ENCODE measurements around the gene DAGLB.
"Not testable (repeated sequence)": the region's sequence is repeated elsewhere in the genome, so short reads cannot be mapped to it uniquely, and the experiment has no call there.

Gene DAGLB

DNA sequence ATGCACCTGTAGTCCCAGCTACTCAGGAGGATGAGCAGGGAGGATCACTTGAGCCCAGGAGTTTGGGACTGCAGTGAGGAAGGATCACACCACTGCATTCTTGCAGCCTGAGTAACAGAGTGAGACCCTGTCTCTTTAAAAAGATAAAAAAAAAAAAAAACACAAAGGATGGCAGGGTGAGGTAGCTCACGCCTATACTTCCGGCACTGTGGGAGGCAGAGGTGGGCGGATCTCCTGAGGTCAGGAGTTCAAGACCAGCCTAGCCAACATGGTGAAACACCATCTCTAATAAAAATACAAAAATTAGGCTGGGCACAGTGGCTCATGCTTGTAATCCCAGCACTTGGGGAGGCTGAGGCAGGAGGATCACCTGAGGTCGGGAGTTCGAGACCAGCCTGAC, 15.9 kb upstream of the DAGLB start:
- not testable (repeated sequence) for H3K4me1 ChIP-seq (ENCODE audit: control insufficient read depth, insufficient read depth, low read length); H3K27ac ChIP-seq (ENCODE audit: low read length); H3K27me3 ChIP-seq (ENCODE audit: control insufficient read depth, insufficient read depth, low read length); H3K9me3 ChIP-seq (ENCODE audit: control insufficient read depth, insufficient read depth, low read length); H3K4me3 ChIP-seq (ENCODE audit: low read length); DNase-seq (ENCODE audit: low read depth, low spot score)
- no CpG with 5 or more reads among the region's 5 CpGs for WGBS (ENCODE audit: insufficient coverage, insufficient read length)
- peaks cover 20% of the 10 kb centered on the region; the same call in 1 of the 2 replicates for H3K36me3 ChIP-seq (ENCODE audit: control insufficient read depth, insufficient read depth, low read length)

DNA sequence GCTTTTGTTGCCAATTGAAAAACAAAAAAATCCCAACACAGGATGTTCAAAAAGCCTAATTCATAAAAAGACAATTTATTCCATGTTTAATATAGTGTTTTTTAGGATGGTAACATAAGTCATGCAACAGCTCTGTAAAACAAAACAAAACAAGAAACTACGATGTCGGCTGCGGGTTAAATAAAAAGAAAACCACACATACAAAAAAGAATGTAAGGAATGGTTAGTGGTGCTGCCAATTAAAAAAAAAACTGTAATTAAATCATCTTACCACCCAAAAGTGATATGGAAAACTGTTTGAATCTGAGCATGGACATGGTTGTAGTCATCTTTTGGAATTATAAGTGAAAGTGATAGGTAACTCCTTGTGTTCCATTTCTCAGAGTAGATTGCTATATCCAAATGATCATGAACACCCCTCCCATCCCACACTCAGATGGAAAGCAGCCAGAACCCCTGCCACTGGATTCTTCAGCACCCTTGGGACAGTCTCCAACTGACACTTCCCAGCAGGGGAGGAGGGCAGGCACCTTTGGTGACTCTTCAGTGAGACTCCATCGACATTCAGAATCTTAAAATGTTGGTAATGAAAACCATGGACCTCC, 14.3 kb upstream of the DAGLB start:
- H3K4me3 ChIP-seq (ENCODE audit: low read length): no peak overlapping the region
- H3K27me3 ChIP-seq (ENCODE audit: control insufficient read depth, insufficient read depth, low read length): no peaks in the 10 kb centered on the region
- peaks cover 16% of the 10 kb centered on the region; the same call in 1 of the 2 replicates for H3K36me3 ChIP-seq (ENCODE audit: control insufficient read depth, insufficient read depth, low read length)
- no CpG with 5 or more reads among the region's 4 CpGs for WGBS (ENCODE audit: insufficient coverage, insufficient read length)
- no peaks in the 10 kb centered on the region for H3K4me1 ChIP-seq (ENCODE audit: control insufficient read depth, insufficient read depth, low read length)
- DNase-seq (ENCODE audit: low read depth, low spot score): no peak
- H3K27ac ChIP-seq (ENCODE audit: low read length): no peak overlapping the region
- no peaks in the 10 kb centered on the region; the same call in 1 of the 2 replicates for H3K9me3 ChIP-seq (ENCODE audit: control insufficient read depth, insufficient read depth, low read length)

DNA sequence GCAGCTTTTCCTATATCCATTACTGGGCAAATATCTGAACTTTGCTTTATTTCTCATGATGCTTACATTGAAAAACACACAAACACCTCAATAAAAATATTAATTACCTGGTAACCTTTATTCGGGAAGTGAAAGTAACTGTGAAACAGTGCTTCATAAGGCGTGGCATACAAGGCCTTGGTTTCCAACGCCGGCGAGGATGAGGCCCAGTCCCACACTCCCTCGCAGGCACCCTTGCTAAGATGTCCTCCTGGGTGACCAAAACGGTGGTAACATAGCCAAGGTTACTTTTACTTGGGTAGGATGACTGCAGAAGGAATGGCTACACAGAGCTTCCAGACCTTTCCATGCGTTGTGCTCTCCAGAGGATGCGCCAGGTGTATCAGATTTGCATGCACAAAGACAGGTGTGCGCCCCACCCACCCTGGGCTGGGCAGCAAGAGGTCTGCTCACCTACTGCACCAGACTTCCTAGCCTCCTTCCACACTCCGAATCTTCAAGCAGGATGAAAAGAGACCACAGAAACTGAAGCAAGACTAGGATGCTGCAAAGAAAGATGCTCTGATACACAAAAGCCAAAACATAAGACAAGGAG, 13.3 kb upstream of the DAGLB start:
- Histone ChIP-seq H3K27me3 (ENCODE audit: control insufficient read depth, insufficient read depth, low read length) (no peaks in the 10 kb centered on the region), H3K36me3 (ENCODE audit: control insufficient read depth, insufficient read depth, low read length) (peaks cover 11% of the 10 kb centered on the region; the same call in 1 of the 2 replicates), H3K4me3 (ENCODE audit: low read length) (no peak overlapping the region), H3K4me1 (ENCODE audit: control insufficient read depth, insufficient read depth, low read length) (no peaks in the 10 kb centered on the region), H3K27ac (ENCODE audit: low read length) (no peak overlapping the region), H3K9me3 (ENCODE audit: control insufficient read depth, insufficient read depth, low read length) (no peaks in the 10 kb centered on the region)
- no peak for DNase-seq (ENCODE audit: low read depth, low spot score)
- WGBS (ENCODE audit: insufficient coverage, insufficient read length): no CpG with 5 or more reads among the region's 11 CpGs

DNA sequence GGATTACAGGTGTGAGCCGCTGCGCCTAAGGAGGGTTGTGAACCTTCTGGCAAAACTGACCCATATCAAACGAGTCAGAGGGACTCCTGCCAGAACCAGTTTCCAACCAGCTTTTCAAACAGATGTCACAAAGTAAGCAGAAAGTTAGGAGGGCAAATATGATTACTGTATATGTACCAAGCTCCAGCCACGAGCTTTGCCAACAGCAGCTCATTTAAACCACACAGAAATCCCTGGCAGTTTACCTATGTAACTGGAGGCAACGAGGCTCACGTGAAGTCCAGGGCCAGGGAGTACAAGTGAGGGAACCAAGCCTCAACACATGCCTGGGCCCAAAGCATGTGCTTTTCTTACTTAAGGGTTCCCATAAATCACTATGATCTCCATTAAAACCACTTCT, 12.5 kb upstream of the DAGLB start:
- no peak overlapping the region for H3K27ac ChIP-seq (ENCODE audit: low read length)
- no peaks in the 10 kb centered on the region for H3K27me3 ChIP-seq (ENCODE audit: control insufficient read depth, insufficient read depth, low read length)
- no peaks in the 10 kb centered on the region for H3K9me3 ChIP-seq (ENCODE audit: control insufficient read depth, insufficient read depth, low read length)
- H3K36me3 ChIP-seq (ENCODE audit: control insufficient read depth, insufficient read depth, low read length): peaks cover 7% of the 10 kb centered on the region; the same call in 1 of the 2 replicates
- H3K4me1 ChIP-seq (ENCODE audit: control insufficient read depth, insufficient read depth, low read length): no peaks in the 10 kb centered on the region
- no peak for DNase-seq (ENCODE audit: low read depth, low spot score)
- WGBS (ENCODE audit: insufficient coverage, insufficient read length): no CpG with 5 or more reads among the region's 6 CpGs
- H3K4me3 ChIP-seq (ENCODE audit: low read length): no peak overlapping the region

DNA sequence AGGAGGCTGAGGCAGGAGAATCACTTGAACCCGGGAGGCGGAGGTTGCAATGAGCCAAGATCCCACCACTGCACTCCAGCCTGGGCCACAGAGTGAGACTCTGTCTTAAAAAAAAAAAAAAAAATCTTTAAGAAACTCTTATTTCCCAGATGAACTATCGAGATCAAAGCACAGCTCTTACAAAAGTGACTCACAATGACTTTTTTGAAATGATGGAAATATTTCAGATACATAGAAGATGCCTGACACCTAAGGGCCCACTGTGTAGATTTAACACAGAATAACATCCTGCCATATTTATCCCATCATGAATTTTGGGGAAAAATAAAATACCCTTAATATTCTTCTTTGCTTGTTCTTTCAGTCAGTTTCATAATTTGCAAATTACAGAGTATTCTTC, 10.9 kb upstream of the DAGLB start:
- not testable (repeated sequence) for H3K36me3 ChIP-seq (ENCODE audit: control insufficient read depth, insufficient read depth, low read length); H3K4me3 ChIP-seq (ENCODE audit: low read length); H3K9me3 ChIP-seq (ENCODE audit: control insufficient read depth, insufficient read depth, low read length); H3K27me3 ChIP-seq (ENCODE audit: control insufficient read depth, insufficient read depth, low read length); H3K4me1 ChIP-seq (ENCODE audit: control insufficient read depth, insufficient read depth, low read length); DNase-seq (ENCODE audit: low read depth, low spot score); H3K27ac ChIP-seq (ENCODE audit: low read length)
- WGBS (ENCODE audit: insufficient coverage, insufficient read length): no CpG with 5 or more reads among the region's 3 CpGs

DNA sequence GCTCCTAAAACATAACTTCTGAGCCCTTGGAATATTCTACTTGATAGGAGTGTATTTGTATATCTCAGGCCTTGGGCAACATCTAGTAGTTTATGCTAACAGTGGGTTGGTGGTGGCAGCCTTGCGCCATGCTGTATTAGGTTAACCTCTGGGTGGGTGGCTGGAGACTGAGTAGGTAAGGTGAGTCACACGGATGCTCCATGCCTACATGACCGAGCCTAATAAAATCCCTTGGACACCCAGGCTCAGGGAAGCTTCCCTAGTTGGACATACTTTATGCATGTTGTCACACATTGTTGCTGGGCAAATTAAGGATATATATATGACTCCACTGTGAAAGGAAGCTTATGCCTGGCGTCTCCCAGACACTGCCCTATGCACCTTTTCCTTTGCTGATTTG, 6.0 kb upstream of the DAGLB start:
- H3K36me3 ChIP-seq (ENCODE audit: control insufficient read depth, insufficient read depth, low read length): no peaks in the 10 kb centered on the region
- no peak for DNase-seq (ENCODE audit: low read depth, low spot score)
- no peaks in the 10 kb centered on the region for H3K9me3 ChIP-seq (ENCODE audit: control insufficient read depth, insufficient read depth, low read length)
- no peaks in the 10 kb centered on the region for H3K4me1 ChIP-seq (ENCODE audit: control insufficient read depth, insufficient read depth, low read length)
- H3K4me3 ChIP-seq (ENCODE audit: low read length): no peak overlapping the region
- no peaks in the 10 kb centered on the region for H3K27me3 ChIP-seq (ENCODE audit: control insufficient read depth, insufficient read depth, low read length)
- no peak overlapping the region for H3K27ac ChIP-seq (ENCODE audit: low read length)
- no CpG with 5 or more reads among the region's 4 CpGs for WGBS (ENCODE audit: insufficient coverage, insufficient read length)

DNA sequence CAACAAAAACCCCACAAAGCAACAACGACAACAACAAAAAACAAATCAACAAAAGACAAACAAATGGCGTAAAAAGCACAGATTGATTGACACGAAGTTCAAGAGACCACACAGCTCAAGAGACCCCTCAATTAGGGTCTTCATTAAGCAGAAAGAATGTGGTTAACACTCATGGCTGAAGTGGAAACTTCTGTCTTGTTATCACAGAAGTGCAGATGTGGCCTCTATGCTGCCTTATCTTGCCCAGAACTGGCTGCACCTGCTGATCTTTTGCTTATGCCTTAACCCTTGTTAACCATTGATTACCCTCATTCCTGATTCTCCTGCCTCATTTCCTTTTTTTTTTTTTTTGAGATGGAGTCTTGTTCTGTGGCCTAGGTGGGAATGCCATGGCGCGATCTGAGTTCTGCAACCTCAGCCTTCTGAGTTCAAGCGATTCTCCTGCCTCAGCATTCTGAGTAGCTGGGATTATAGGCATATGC, 3.5 kb upstream of the DAGLB start:
- 100% methylated on average over 1 of the region's 6 CpGs for WGBS (ENCODE audit: insufficient coverage, insufficient read length)
- no peak overlapping the region for H3K27ac ChIP-seq (ENCODE audit: low read length)

DNA sequence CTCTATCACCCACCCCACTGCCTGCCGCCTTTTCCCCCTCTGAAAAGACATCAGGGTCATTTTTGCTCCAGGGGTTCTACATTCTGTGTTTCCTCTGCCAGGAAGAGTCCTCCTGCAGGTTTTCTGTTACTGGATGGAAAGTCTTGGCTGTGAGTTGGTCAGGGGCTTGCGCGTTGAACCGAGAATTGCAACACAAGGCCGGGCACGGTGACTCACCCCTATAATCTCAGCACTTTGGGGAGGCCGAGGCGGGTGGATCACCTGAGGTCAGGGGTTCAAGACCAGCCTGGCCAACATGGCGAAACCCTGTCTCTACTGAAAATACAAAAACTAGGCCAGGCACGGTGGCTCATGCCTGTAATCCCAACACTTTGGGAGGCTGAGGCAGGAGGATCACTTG, 2.8 kb upstream of the DAGLB start:
- not testable (repeated sequence) for H3K4me1 ChIP-seq (ENCODE audit: control insufficient read depth, insufficient read depth, low read length); H3K36me3 ChIP-seq (ENCODE audit: control insufficient read depth, insufficient read depth, low read length); DNase-seq (ENCODE audit: low read depth, low spot score); H3K4me3 ChIP-seq (ENCODE audit: low read length); H3K27me3 ChIP-seq (ENCODE audit: control insufficient read depth, insufficient read depth, low read length); H3K9me3 ChIP-seq (ENCODE audit: control insufficient read depth, insufficient read depth, low read length); H3K27ac ChIP-seq (ENCODE audit: low read length)
- no CpG with 5 or more reads among the region's 10 CpGs for WGBS (ENCODE audit: insufficient coverage, insufficient read length)

More for the DNA sequence above, 3.5 kb upstream of the DAGLB start:
- no peaks in the 10 kb centered on the region for H3K27me3 ChIP-seq (ENCODE audit: control insufficient read depth, insufficient read depth, low read length)
- DNase-seq (ENCODE audit: low read depth, low spot score): no peak
- peaks cover 2% of the 10 kb centered on the region; the same call in 1 of the 2 replicates for H3K4me1 ChIP-seq (ENCODE audit: control insufficient read depth, insufficient read depth, low read length)
- H3K36me3 ChIP-seq (ENCODE audit: control insufficient read depth, insufficient read depth, low read length): no peaks in the 10 kb centered on the region
- no peak overlapping the region for H3K4me3 ChIP-seq (ENCODE audit: low read length)
- no peaks in the 10 kb centered on the region for H3K9me3 ChIP-seq (ENCODE audit: control insufficient read depth, insufficient read depth, low read length)

DNA sequence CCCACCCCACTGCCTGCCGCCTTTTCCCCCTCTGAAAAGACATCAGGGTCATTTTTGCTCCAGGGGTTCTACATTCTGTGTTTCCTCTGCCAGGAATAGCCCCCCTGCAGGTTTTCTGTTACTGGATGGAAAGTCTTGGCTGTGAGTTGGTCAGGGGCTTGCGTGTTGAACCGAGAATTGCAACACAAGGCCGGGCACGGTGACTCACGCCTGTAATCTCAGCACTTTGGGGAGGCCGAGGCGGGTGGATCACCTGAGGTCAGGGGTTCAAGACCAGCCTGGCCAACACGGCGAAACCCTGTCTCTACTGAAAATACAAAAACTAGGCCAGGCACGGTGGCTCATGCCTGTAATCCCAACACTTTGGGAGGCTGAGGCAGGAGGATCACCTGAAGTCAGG, 2.1 kb upstream of the DAGLB start:
- no CpG with 5 or more reads among the region's 11 CpGs for WGBS (ENCODE audit: insufficient coverage, insufficient read length)
- not testable (repeated sequence) for H3K27ac ChIP-seq (ENCODE audit: low read length); H3K4me1 ChIP-seq (ENCODE audit: control insufficient read depth, insufficient read depth, low read length); H3K27me3 ChIP-seq (ENCODE audit: control insufficient read depth, insufficient read depth, low read length); H3K9me3 ChIP-seq (ENCODE audit: control insufficient read depth, insufficient read depth, low read length); H3K4me3 ChIP-seq (ENCODE audit: low read length); DNase-seq (ENCODE audit: low read depth, low spot score); H3K36me3 ChIP-seq (ENCODE audit: control insufficient read depth, insufficient read depth, low read length)

DNA sequence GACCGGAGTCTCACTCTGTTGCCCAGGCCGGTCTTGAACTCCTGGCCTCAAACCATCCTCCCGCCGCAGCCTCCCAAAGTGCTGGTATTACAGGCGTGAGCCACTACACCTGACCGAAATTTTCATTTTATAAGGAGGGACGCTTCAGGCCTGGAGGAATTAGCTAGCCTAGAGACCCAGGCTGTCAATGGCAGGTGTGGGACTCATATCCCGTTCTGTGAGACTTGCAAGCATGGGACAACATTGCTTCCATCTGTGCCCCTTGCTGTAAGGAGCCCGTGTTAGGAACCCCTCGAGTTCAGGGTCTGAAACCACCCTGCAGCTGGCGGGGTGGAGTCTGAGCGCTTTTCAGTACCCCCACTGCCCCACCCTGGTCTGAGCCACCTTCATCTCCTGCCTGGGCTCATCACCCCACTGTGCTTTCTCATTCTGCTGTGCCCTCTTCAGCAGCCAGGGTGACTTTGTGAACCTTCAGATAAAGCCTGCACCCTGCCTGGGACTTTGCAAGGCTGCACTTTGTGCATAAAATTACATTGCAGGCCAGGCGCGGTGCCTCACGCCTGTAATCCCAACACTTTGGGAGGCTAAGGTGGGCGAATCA, 1.3 kb upstream of the DAGLB start:
- DNase-seq (ENCODE audit: low read depth, low spot score): no peak
- H3K36me3 ChIP-seq (ENCODE audit: control insufficient read depth, insufficient read depth, low read length): peaks cover 7% of the 10 kb centered on the region; the same call in 1 of the 2 replicates
- H3K9me3 ChIP-seq (ENCODE audit: control insufficient read depth, insufficient read depth, low read length): no peaks in the 10 kb centered on the region
- no CpG with 5 or more reads among the region's 16 CpGs for WGBS (ENCODE audit: insufficient coverage, insufficient read length)
- H3K4me3 ChIP-seq (ENCODE audit: low read length): no peak overlapping the region
- no peaks in the 10 kb centered on the region for H3K27me3 ChIP-seq (ENCODE audit: control insufficient read depth, insufficient read depth, low read length)
- peaks cover 2% of the 10 kb centered on the region; the same call in 1 of the 2 replicates for H3K4me1 ChIP-seq (ENCODE audit: control insufficient read depth, insufficient read depth, low read length)
- H3K27ac ChIP-seq (ENCODE audit: low read length): no peak overlapping the region
